Ovary (tissue), 9 donors: ENCODE data around the gene OLA1. TPM values are rescaled to one million over a fixed set of nuclear protein-coding genes. Genes with fewer than 3 reads are reported as not detected.

Experiments
- DNase-seq, 5 donors: peaks; one replicate each; pipeline ENCODE4 v3.0.0-alpha.2; 2019 to 2020
- H3K27ac ChIP-seq, 2 donors: fragments of 200-600 bp; one replicate each; pipeline versions ENCODE4 v1.5.1 to v1.8.0; 2019 to 2022
- H3K27me3 ChIP-seq: fragments of 200-600 bp; one replicate; pipeline ENCODE4 v1.8.0; 2022
- H3K36me3 ChIP-seq: fragments of 200-600 bp; sonication (generic); one replicate; pipeline ENCODE4 v1.5.1; 2019
- H3K4me1 ChIP-seq: one replicate; pipeline ENCODE4 v1.8.1; 2013; ENCODE audit warnings: mild to moderate bottlenecking, moderate library complexity; ENCODE audit not compliant: insufficient read depth
- H3K4me3 ChIP-seq: fragments of 200-600 bp; sonication (generic); one replicate; pipeline ENCODE4 v1.5.1; 2017
- H3K9me3 ChIP-seq, 2 donors: fragments of 200-600 bp in 1 of 2; sonication (generic) in 1 of 2; one replicate each; pipeline versions ENCODE4 v1.5.1 to v1.8.1; 2013 to 2019; ENCODE audit warnings: mild to moderate bottlenecking in 1 of 2, moderate library complexity in 1 of 2
- CTCF ChIP-seq, 3 donors: fragments of 450-650 bp in 2 of 3; fragments of 200-600 bp in 1 of 3; IDR thresholded peaks; one replicate each; pipeline versions ENCODE4 v1.5.1 to v1.8.0; 2016 to 2022; ENCODE audit warnings: antibody characterized with exemption in 3 of 3, mild to moderate bottlenecking in 1 of 3
- EP300 ChIP-seq: sonication (generic); formaldehyde crosslinking; IDR thresholded peaks from one replicate; pipeline ENCODE4 v1.6.1; 2017; ENCODE audit warnings: antibody characterized with exemption
- POLR2A ChIP-seq: fragments of 450-650 bp; IDR thresholded peaks from one replicate; pipeline ENCODE4 v1.6.1; 2017; ENCODE audit warnings: antibody characterized with exemption, mild to moderate bottlenecking, moderate library complexity
- WGBS, 3 donors: extraction: QIAGEN DNeasy Blood & Tissue Kit in 1 of 3; methylation state at CpG; one replicate each; pipeline versions ENCODE4 v1.1.5 to v1.1.7; 2013 to 2017; 5-methylcytosine and 5-hydroxymethylcytosine counted together
- intact Hi-C, 4 donors: fragments of 100-400 bp; cut with DNase I; formaldehyde crosslinking; loops; one replicate each; pipeline versions ENCODE4 v1.11.0 to v1.15.1; 2022 to 2023
- polyA plus RNA-seq, 2 donors: library from polyadenylated mRNA; stranded (reverse); fragments of 200-250 nt in 1 of 2; fragments of 350-450 nt in 1 of 2; fragmentation: Illumina TruSeq in 1 of 2; extraction: RNeasy Lipid Tissue Mini Kit (QIAGEN cat#74804) in 1 of 2; gene quantifications; one replicate each; pipeline ENCODE4 v1.2.3, GENCODE V29; 2013 to 2014
- total RNA-seq, 7 donors: library from RNA; depleted of rRNA in 2 of 7; stranded (reverse); fragments of >200 nt in 2 of 7; fragmentation: NEBNext Ultra II Directional in 3 of 7; extraction: Animal tissue kit (Norgen Biotek cat#: 25700) in 3 of 7; gene quantifications; one replicate each; pipeline versions ENCODE4 v1.1.0 to v1.2.4, GENCODE V29; 2016 to 2023
- donor health status: DM: no; HTN: no; CAD: no; lungs with moderate emphysema.
- donor health status: DM: no; HTN: no; CAD: no.
- donor health status: Bipolar disorder and iron deficiency.
- donor health status: DM: yes; HTN: yes; CAD: no.
- donor health status: DM: no; HTN: no; CAD: no.
- donor health status: DM: yes; HTN: yes; CAD: no.

Gene OLA1
- total and polyA plus RNA-seq, 9 donors = 25.6 to 127 (median 45.2) TPM

GRCh38 chr2:174121175-174121574 is 127.2 kb downstream of the OLA1 start:
- Histone ChIP-seq H3K27me3 (no peaks in the 10 kb centered on the region), H3K9me3 (no peaks in the 10 kb centered on the region), H3K36me3 (no peaks in the 10 kb centered on the region), H3K27ac (no peak overlapping the region), H3K4me3 (no peak overlapping the region), H3K4me1 (no peaks in the 10 kb centered on the region)
- TF ChIP-seq CTCF (IDR thresholded peaks at IDR 0.05) (no peak), POLR2A (no peak), EP300 (no peak)
- intact Hi-C loops = no loop called here
- DNase-seq = no peak
- WGBS, 3 donors = 95 to 98% (median 96%) methylated on average over 2 of the region's 2 CpGs

GRCh38 chr2:174120346-174120745 is 128.0 kb downstream of the OLA1 start:
- no peaks in the 10 kb centered on the region for H3K4me1 ChIP-seq
- TF ChIP-seq POLR2A (no peak), CTCF (IDR thresholded peaks at IDR 0.05) (no peak), EP300 (no peak)
- intact Hi-C loops = no loop called here
- no peak overlapping the region for H3K27ac ChIP-seq
- 91 to 96% (median 92%) methylated on average over 2 of the region's 2 CpGs for WGBS, 3 donors
- H3K4me3 ChIP-seq = no peak overlapping the region
- no peak for DNase-seq
- H3K27me3 ChIP-seq = no peaks in the 10 kb centered on the region
- no peaks in the 10 kb centered on the region for H3K36me3 ChIP-seq
- H3K9me3 ChIP-seq = no peaks in the 10 kb centered on the region

- WGBS, 3 donors = 50 to 80% (median 51%) methylated on average over 9 of the region's 9 CpGs
- H3K36me3 ChIP-seq = no peaks in the 10 kb centered on the region
- no peaks in the 10 kb centered on the region for H3K9me3 ChIP-seq
- DNase-seq = no peak
- H3K4me1 ChIP-seq = no peaks in the 10 kb centered on the region
- H3K27me3 ChIP-seq = no peaks in the 10 kb centered on the region
- no peak overlapping the region for H3K4me3 ChIP-seq
- no peak for TF ChIP-seq POLR2A
- TF ChIP-seq EP300 = no peak
- no peak for TF ChIP-seq CTCF (IDR thresholded peaks at IDR 0.05)
- intact Hi-C loops = no loop called here
- no peak overlapping the region for H3K27ac ChIP-seq
Measured at GRCh38 chr2:174117951-174118930, 130.1 kb downstream of the OLA1 start.

GRCh38 chr2:174112073-174112472 is 136.3 kb downstream of the OLA1 start:
- intact Hi-C loops = no loop called here
- Histone ChIP-seq H3K4me3 (no peak overlapping the region), H3K27me3 (no peaks in the 10 kb centered on the region), H3K36me3 (no peaks in the 10 kb centered on the region), H3K27ac (no peak overlapping the region), H3K9me3 (no peaks in the 10 kb centered on the region), H3K4me1 (no peaks in the 10 kb centered on the region)
- TF ChIP-seq EP300 (no peak), POLR2A (no peak), CTCF (IDR thresholded peaks at IDR 0.05) (no peak)
- WGBS, 3 donors = 94 to 98% (median 95%) methylated on average over 2 of the region's 2 CpGs
- DNase-seq = no peak
